HCT116 (cell line): ENCODE measurements around the gene PARVA. TPM values are rescaled to one million over a fixed set of nuclear protein-coding genes. Genes with fewer than 3 reads are reported as not detected.

ENCODE experiments used
- ATAC-seq: fragments of 200-7000 bp; cut with Tn5 transposase; 2 replicates; pipeline ENCODE4 v1.9.1; 2020; ENCODE audit warnings: mild to moderate bottlenecking, moderate library complexity
- BruUV-seq: library from RNA; stranded (reverse); fragments of 400-500 nt; replicated peaks from 2 replicates; lab custom pipeline; 2021; lab: Mats Ljungman, UMichigan
- CTCF ChIA-PET: fragments of 300-600 bp; sonication (Branson Sonifier 250); formaldehyde crosslinking; loops from one replicate; lab custom pipeline; 2021; ENCODE audit warnings: antibody characterized with exemption; lab: Charles Lee
- POLR2A ChIA-PET: fragments of 300-600, 350-600 bp; sonication (Branson Sonifier 250); formaldehyde crosslinking; loops from one replicate; lab custom pipeline; 2021; ENCODE audit warnings: antibody characterized with exemption; lab: Charles Lee
- RAD21 ChIA-PET, 2 experiments: fragments of 300-600 bp; sonication (Branson Sonifier 250); formaldehyde crosslinking; loops; one replicate each; lab custom pipeline; 2023; ENCODE audit warnings: low total read pairs in 2 of 2; ENCODE audit not compliant: uncharacterized antibody in 2 of 2, unreplicated experiment in 2 of 2, low non-redundant PET in 1 of 2; lab: Charles Lee
- DNase-seq: peaks from one replicate; pipeline ENCODE4 v3.0.0-alpha.2; 2010; ENCODE audit warnings: low read depth, low spot score
- H2AFZ ChIP-seq: fragments of 200-600 bp; shearing (Covaris generic), sonication (generic); 2 replicates; pipeline ENCODE4 v1.6.1; 2017; ENCODE audit warnings: low read depth, mixed run types, mixed read lengths, antibody characterized with exemption, low read length; ENCODE audit not compliant: poor library complexity, severe bottlenecking
- H3K27ac ChIP-seq: 2 replicates; pipeline ENCODE4 v1.5.1; 2012; ENCODE audit warnings: low read depth, low read length
- H3K27me3 ChIP-seq: fragments of 200-600 bp; sonication (generic); 2 replicates; pipeline ENCODE4 v1.6.1; 2016; ENCODE audit warnings: mixed run types, low read length, mixed read lengths; ENCODE audit not compliant: insufficient read depth
- H3K36me3 ChIP-seq, 2 experiments: fragments of 200-500 bp in 1 of 2; fragments of 200-600 bp in 1 of 2; sonication (Bioruptor generic) in 1 of 2; sonication (generic) in 1 of 2; 2 replicates each; pipeline versions ENCODE4 v1.5.1 to v1.6.1; 2014 to 2016; ENCODE audit warnings: low read length in 2 of 2, inconsistent platforms in 1 of 2, mixed read lengths in 1 of 2, mixed run types in 1 of 2; ENCODE audit not compliant: insufficient read depth in 2 of 2, control insufficient read depth in 1 of 2
- H3K4me1 ChIP-seq, 2 experiments: fragments of 200-600 bp in 1 of 2; sonication (generic) in 1 of 2; 2 replicates each; pipeline versions ENCODE4 v1.5.1 to v1.6.1; 2012 to 2017; ENCODE audit warnings: low read length in 2 of 2, inconsistent platforms in 1 of 2, mild to moderate bottlenecking in 1 of 2, mixed read lengths in 1 of 2, mixed run types in 1 of 2, moderate library complexity in 1 of 2; ENCODE audit not compliant: insufficient read depth in 2 of 2, control insufficient read depth in 1 of 2
- H3K4me2 ChIP-seq: fragments of 200-600 bp; sonication (generic); 2 replicates; pipeline ENCODE4 v1.6.1; 2017; ENCODE audit warnings: mixed run types, low read length, mixed read lengths
- H3K4me3 ChIP-seq, 2 experiments: fragments of 200-600 bp in 1 of 2; sonication (generic) in 1 of 2; replicated peaks in 1 of 2; 2 replicates each; pipeline ENCODE4 v1.5.1; 2011 to 2016; ENCODE audit warnings: low read length in 2 of 2, control low read depth in 1 of 2, low read depth in 1 of 2, mild to moderate bottlenecking in 1 of 2, mixed read lengths in 1 of 2, mixed run types in 1 of 2
- H3K79me2 ChIP-seq: fragments of 200-600 bp; sonication (generic); 2 replicates; pipeline ENCODE4 v1.6.1; 2017; ENCODE audit warnings: mild to moderate bottlenecking, mixed run types, low read length, moderate library complexity, mixed read lengths; ENCODE audit not compliant: insufficient read depth
- H3K9ac ChIP-seq: fragments of 200-600 bp; sonication (generic); 2 replicates; pipeline ENCODE4 v1.6.1; 2016; ENCODE audit warnings: low read length, mixed read lengths
- H3K9me2 ChIP-seq: fragments of 200-600 bp; sonication (generic), shearing (Covaris generic); 2 replicates; pipeline ENCODE4 v1.6.1; 2017; ENCODE audit warnings: mixed run types, mild to moderate bottlenecking, moderate library complexity; ENCODE audit not compliant: insufficient read depth
- H3K9me3 ChIP-seq, 2 experiments: fragments of 200-500 bp in 1 of 2; fragments of 200-600 bp in 1 of 2; sonication (Bioruptor generic) in 1 of 2; sonication (generic) in 1 of 2; 2 replicates each; pipeline ENCODE4 v1.6.1; 2014 to 2017; ENCODE audit warnings: low read length in 2 of 2, mixed read lengths in 2 of 2, inconsistent platforms in 1 of 2, low read depth in 1 of 2, mild to moderate bottlenecking in 1 of 2, mixed run types in 1 of 2, moderate library complexity in 1 of 2; ENCODE audit not compliant: control insufficient read depth in 1 of 2, insufficient read depth in 1 of 2
- H4K20me1 ChIP-seq: fragments of 200-600 bp; sonication (generic), shearing (Covaris generic); 2 replicates; pipeline ENCODE4 v1.6.1; 2017; ENCODE audit warnings: mixed run types, mild to moderate bottlenecking, moderate library complexity; ENCODE audit not compliant: insufficient read depth
- ATF3 ChIP-seq: IDR thresholded peaks from 2 replicates; pipeline ENCODE4 v1.6.1; 2012
- CBX3 ChIP-seq: IDR thresholded peaks from 2 replicates; pipeline ENCODE4 v1.6.1; 2012; ENCODE audit warnings: low read depth
- CEBPB ChIP-seq: IDR thresholded peaks from 2 replicates; pipeline ENCODE4 v1.6.1; 2012; ENCODE audit warnings: low read depth
- EGR1 ChIP-seq: IDR thresholded peaks from 2 replicates; pipeline ENCODE4 v1.6.1; 2012; ENCODE audit warnings: low read depth
- ELF1 ChIP-seq: IDR thresholded peaks from 2 replicates; pipeline ENCODE4 v1.6.1; 2012; ENCODE audit warnings: low read depth, borderline replicate concordance
- EZH2 ChIP-seq: fragments of 200-600 bp; sonication (generic); IDR thresholded peaks from 2 replicates; pipeline ENCODE4 v1.6.1; 2017; ENCODE audit warnings: antibody characterized with exemption, mixed run types
- JUND ChIP-seq: IDR thresholded peaks from 2 replicates; pipeline ENCODE4 v1.6.1; 2012
- MAX ChIP-seq: IDR thresholded peaks from 2 replicates; pipeline ENCODE4 v1.6.1; 2012
- POLR2A ChIP-seq: IDR thresholded peaks from 2 replicates; pipeline ENCODE4 v1.7.0; 2011; ENCODE audit warnings: borderline replicate concordance; ENCODE audit not compliant: insufficient read depth, insufficient read length; ENCODE audit errors: extremely low read depth
- POLR2AphosphoS5 ChIP-seq: IDR thresholded peaks from 2 replicates; pipeline ENCODE4 v1.6.1; 2011; ENCODE audit warnings: mild to moderate bottlenecking, low read depth, low read length, moderate library complexity
- RAD21 ChIP-seq: IDR thresholded peaks from 2 replicates; pipeline ENCODE4 v1.6.1; 2012; ENCODE audit warnings: low read depth, mild to moderate bottlenecking
- REST ChIP-seq: IDR thresholded peaks from 2 replicates; pipeline ENCODE4 v1.6.1; 2012; ENCODE audit warnings: low read depth
- SIN3A ChIP-seq: IDR thresholded peaks from 2 replicates; pipeline ENCODE4 v1.6.1; 2012; ENCODE audit warnings: low read depth
- SP1 ChIP-seq: IDR thresholded peaks from 2 replicates; pipeline ENCODE4 v1.6.1; 2012; ENCODE audit warnings: low read depth
- SRF ChIP-seq: IDR thresholded peaks from 2 replicates; pipeline ENCODE4 v1.6.1; 2012; ENCODE audit warnings: low read depth
- TCF7L2 ChIP-seq: IDR thresholded peaks from 2 replicates; pipeline ENCODE4 v1.7.0; 2011; ENCODE audit warnings: borderline replicate concordance, inconsistent platforms; ENCODE audit not compliant: insufficient read depth, insufficient read length; ENCODE audit errors: extremely low read depth
- ZFX ChIP-seq: fragments of 450-650 bp; IDR thresholded peaks from 2 replicates; pipeline ENCODE4 v1.6.1; 2017
- intact Hi-C: fragments of 100-400 bp; cut with micrococcal nuclease; formaldehyde crosslinking; loops from 2 replicates; pipeline ENCODE4 v1.10.0; 2022
- total RNA-seq: library from RNA; stranded (reverse); gene quantifications from one replicate; pipeline ENCODE4 v1.2.1, GENCODE V29; 2021; ENCODE audit not compliant: unreplicated experiment

PARVA gene
- total RNA-seq, 1 experiment from 2014 or later = 18.4 TPM

- Histone ChIP-seq H3K36me3 (no peaks in the 10 kb centered on the region), H3K4me1 (no peaks in the 10 kb centered on the region), H3K4me2 (no peak overlapping the region), H4K20me1 (no peaks in the 10 kb centered on the region), H3K9me2 (no peaks in the 10 kb centered on the region), H3K27me3 (no peaks in the 10 kb centered on the region), H3K9me3 (no peaks in the 10 kb centered on the region; a peak in 1 of 4 replicates), H3K27ac (no peak overlapping the region), H3K4me3 (no peak overlapping the region), H3K79me2 (peaks cover 6% of the 10 kb centered on the region; the same call in 1 of the 2 replicates), H3K9ac (no peak overlapping the region), H2AFZ (no peak overlapping the region)
- intact Hi-C loops = no loop called here
- ATAC-seq (no peak), DNase-seq (no peak)
- TF ChIP-seq EGR1 (no peak), POLR2AphosphoS5 (no peak), JUND (no peak), CBX3 (no peak), SIN3A (no peak), ELF1 (no peak), ZFX (no peak), TCF7L2 (no peak), RAD21 (no peak), REST (no peak), POLR2A (no peak), EZH2 (no peak), SRF (no peak), SP1 (no peak), ATF3 (no peak), MAX (no peak), CEBPB (no peak)
- no TSS peak for BruUV-seq
- RAD21 ChIA-PET = no interaction called here
- CTCF ChIA-PET = no interaction called here
- POLR2A ChIA-PET = no interaction called here
Measured at GRCh38 chr11:12395333-12395732, 18.0 kb downstream of the PARVA start.
